H1 (cell line): ENCODE measurements around the gene VPS13D. TPM values are rescaled to one million over a fixed set of nuclear protein-coding genes. Genes with fewer than 3 reads are reported as not detected.

Experiments used
- CTCF ChIA-PET: fragments of 300-600 bp; sonication (Branson Sonifier 250); formaldehyde crosslinking; loops from one replicate; lab custom pipeline; 2021; ENCODE audit not compliant: partially characterized antibody; lab: Charles Lee
- POLR2A ChIA-PET: fragments of 300-600 bp; sonication (Branson Sonifier 250); formaldehyde crosslinking; loops from one replicate; lab custom pipeline; 2021; ENCODE audit warnings: inconsistent platforms; ENCODE audit not compliant: partially characterized antibody; lab: Charles Lee
- DNase-seq, 2 experiments: peaks; one replicate each; pipeline versions ENCODE4 v3.0.0 to v3.0.0-alpha.2; 2010 to 2022; ENCODE audit warnings: low spot score in 2 of 2, low read depth in 1 of 2, mixed read lengths in 1 of 2
- FAIRE-seq: peaks from 2 replicates; lab custom pipeline; 2011; peaks lifted over from hg19 to GRCh38; lab: Jason Lieb, UNC
- H2AFZ ChIP-seq: 2 replicates; pipeline ENCODE4 v1.8.1; 2012; ENCODE audit warnings: low read length, inconsistent platforms
- H2AK5ac ChIP-seq: 2 replicates; pipeline ENCODE4 v1.6.1; 2013; ENCODE audit warnings: low read depth, low read length
- H2BK120ac ChIP-seq: replicated peaks from 2 replicates; pipeline ENCODE3; 2013; ENCODE audit warnings: low read depth, low read length, inconsistent platforms
- H2BK12ac ChIP-seq: 2 replicates; pipeline ENCODE4 v1.6.1; 2013; ENCODE audit warnings: low read depth, low read length
- H2BK15ac ChIP-seq: 2 replicates; pipeline ENCODE4 v1.6.1; 2013; ENCODE audit warnings: low read length
- H2BK20ac ChIP-seq: 2 replicates; pipeline ENCODE4 v1.6.1; 2013; ENCODE audit warnings: low read length
- H2BK5ac ChIP-seq: 2 replicates; pipeline ENCODE4 v1.6.1; 2013; ENCODE audit warnings: low read depth, low read length
- H3K14ac ChIP-seq: 2 replicates; pipeline ENCODE4 v1.6.1; 2013; ENCODE audit warnings: inconsistent platforms; ENCODE audit not compliant: insufficient read length
- H3K18ac ChIP-seq: 2 replicates; pipeline ENCODE4 v1.6.1; 2013; ENCODE audit warnings: low read length; ENCODE audit errors: extremely low read depth
- H3K23ac ChIP-seq: 2 replicates; pipeline ENCODE4 v1.6.1; 2013; ENCODE audit warnings: inconsistent platforms; ENCODE audit not compliant: insufficient read length
- H3K23me2 ChIP-seq: 2 replicates; pipeline ENCODE4 v1.6.1; 2013; ENCODE audit warnings: low read depth, low read length
- H3K27ac ChIP-seq: 2 replicates; pipeline ENCODE4 v1.6.1; 2011; ENCODE audit warnings: low read depth, low read length, inconsistent platforms
- H3K27me3 ChIP-seq, 4 experiments: replicated peaks in 1 of 4; 1 replicate in 1 of 4; 2 replicates in 3 of 4; pipeline versions ENCODE4 v1.6.1 to v1.8.1; 2011 to 2013; ENCODE audit warnings: low read length in 3 of 4, mild to moderate bottlenecking in 3 of 4, inconsistent platforms in 2 of 4, mixed read lengths in 2 of 4, moderate library complexity in 1 of 4; ENCODE audit not compliant: control insufficient read depth in 3 of 4, insufficient read depth in 3 of 4; ENCODE audit errors: extremely low read depth in 1 of 4
- H3K36me3 ChIP-seq, 4 experiments: 2 replicates each; pipeline versions ENCODE4 v1.6.1 to v1.8.1; 2011 to 2013; ENCODE audit warnings: mild to moderate bottlenecking in 4 of 4, low read length in 3 of 4, moderate library complexity in 2 of 4, control low read depth in 1 of 4, inconsistent platforms in 1 of 4; ENCODE audit not compliant: insufficient read depth in 4 of 4, control insufficient read depth in 2 of 4
- H3K4ac ChIP-seq: replicated peaks from 2 replicates; pipeline ENCODE3; 2013; ENCODE audit warnings: low read length, low read depth, mixed read lengths, inconsistent platforms; ENCODE audit not compliant: insufficient read length
- H3K4me1 ChIP-seq, 4 experiments: replicated peaks in 1 of 4; 1 replicate in 1 of 4; 2 replicates in 3 of 4; pipeline versions ENCODE4 v1.6.1 to v1.8.1; 2011 to 2013; ENCODE audit warnings: low read length in 3 of 4, inconsistent platforms in 2 of 4, mixed read lengths in 1 of 4; ENCODE audit not compliant: insufficient read depth in 4 of 4, control insufficient read depth in 3 of 4
- H3K4me2 ChIP-seq, 2 experiments: 2 replicates each; pipeline versions ENCODE4 v1.6.1 to v1.8.1; 2011 to 2013; ENCODE audit warnings: low read depth in 2 of 2, low read length in 2 of 2, control low read depth in 1 of 2, inconsistent platforms in 1 of 2, mild to moderate bottlenecking in 1 of 2; ENCODE audit not compliant: insufficient read depth in 1 of 2
- H3K4me3 ChIP-seq, 4 experiments: fragments of 200-600, 300-600 bp in 1 of 4; sonication (generic), shearing (Covaris generic), sonication (Bioruptor Twin) in 1 of 4; 2 replicates each; pipeline versions ENCODE4 v1.5.1 to v1.8.1; 2011 to 2016; ENCODE audit warnings: low read length in 4 of 4, low read depth in 3 of 4, control low read depth in 2 of 4, inconsistent platforms in 2 of 4, mild to moderate bottlenecking in 2 of 4, mixed read lengths in 1 of 4, moderate library complexity in 1 of 4; ENCODE audit not compliant: insufficient read depth in 2 of 4; ENCODE audit errors: extremely low read depth in 1 of 4
- H3K56ac ChIP-seq: replicated peaks from 2 replicates; pipeline ENCODE3; 2013; ENCODE audit warnings: low read depth, mild to moderate bottlenecking, mixed read lengths, low read length, inconsistent platforms; ENCODE audit not compliant: insufficient read length
- H3K79me1 ChIP-seq: 2 replicates; pipeline ENCODE4 v1.6.1; 2013; ENCODE audit warnings: low read depth, low read length, control low read depth
- H3K79me2 ChIP-seq, 2 experiments: 2 replicates each; pipeline versions ENCODE4 v1.6.1 to v1.8.1; 2012 to 2013; ENCODE audit warnings: low read length in 2 of 2, mild to moderate bottlenecking in 2 of 2, inconsistent platforms in 1 of 2; ENCODE audit not compliant: insufficient read depth in 2 of 2, control insufficient read depth in 1 of 2
- H3K9ac ChIP-seq, 4 experiments: replicated peaks in 1 of 4; 1 replicate in 1 of 4; 2 replicates in 3 of 4; pipeline versions ENCODE4 v1.6.1 to v1.8.1; 2011 to 2013; ENCODE audit warnings: low read depth in 3 of 4, low read length in 3 of 4, control low read depth in 2 of 4, mild to moderate bottlenecking in 2 of 4, moderate library complexity in 2 of 4, inconsistent platforms in 1 of 4; ENCODE audit errors: extremely low read depth in 1 of 4
- H3K9me3 ChIP-seq, 2 experiments: 2 replicates each; pipeline versions ENCODE4 v1.6.1 to v1.8.1; 2012 to 2013; ENCODE audit warnings: mild to moderate bottlenecking in 2 of 2, moderate library complexity in 2 of 2, control low read depth in 1 of 2, inconsistent platforms in 1 of 2, low read depth in 1 of 2, low read length in 1 of 2, mixed read lengths in 1 of 2; ENCODE audit not compliant: insufficient read depth in 2 of 2
- H4K20me1 ChIP-seq, 2 experiments: replicated peaks in 1 of 2; 2 replicates each; pipeline versions ENCODE3 to v1.8.1; 2011 to 2013; ENCODE audit warnings: inconsistent platforms in 2 of 2, low read length in 2 of 2, mild to moderate bottlenecking in 1 of 2; ENCODE audit not compliant: insufficient read depth in 2 of 2, control insufficient read depth in 1 of 2
- H4K5ac ChIP-seq: 2 replicates; pipeline ENCODE4 v1.6.1; 2013; ENCODE audit warnings: low read length, low read depth, mixed read lengths, inconsistent platforms; ENCODE audit not compliant: insufficient read length
- H4K8ac ChIP-seq: 2 replicates; pipeline ENCODE4 v1.8.0; 2013; ENCODE audit warnings: mild to moderate bottlenecking, moderate library complexity, low read length, inconsistent platforms; ENCODE audit not compliant: insufficient read depth; ENCODE audit errors: extremely low read depth
- H4K91ac ChIP-seq: replicated peaks from 2 replicates; pipeline ENCODE3; 2013; ENCODE audit warnings: low read length, mixed read lengths, inconsistent platforms; ENCODE audit not compliant: insufficient read length
- KDM1A ChIP-seq: fragments of 200-600, 300-600 bp; sonication (generic); IDR thresholded peaks from 2 replicates; pipeline ENCODE4 v1.7.1; 2016; ENCODE audit warnings: mild to moderate bottlenecking, low read length, borderline replicate concordance
- MAFK ChIP-seq: IDR thresholded peaks from 2 replicates; pipeline ENCODE4 v1.6.1; 2012; ENCODE audit warnings: low read depth, mild to moderate bottlenecking, improper control_type of control experiment, low read length
- RNF2 ChIP-seq: fragments of 200-900, 300-1000 bp; sonication (generic); IDR thresholded peaks from 2 replicates; pipeline ENCODE4 v1.7.1; 2016; ENCODE audit warnings: borderline replicate concordance, low read depth, mild to moderate bottlenecking, antibody characterized with exemption, low read length; ENCODE audit not compliant: poor library complexity, severe bottlenecking; ENCODE audit errors: missing control alignments
- SP1 ChIP-seq: IDR thresholded peaks from 2 replicates; pipeline ENCODE4 v1.6.1; 2011; ENCODE audit warnings: low read depth, low read length
- WGBS, 2 experiments: shearing (Covaris generic) in 1 of 2; methylation state at CpG; one replicate each; pipeline versions ENCODE4 v1.1.6 to v1.1.7; 2013 to 2015; ENCODE audit warnings: low lambda C conversion rate in 2 of 2, mixed read lengths in 2 of 2, inconsistent platforms in 1 of 2, low coverage in 1 of 2, missing lambda C conversion rate in 1 of 2; ENCODE audit not compliant: insufficient replicate concordance in 2 of 2, insufficient coverage in 1 of 2, insufficient read length in 1 of 2; ENCODE audit errors: extremely low coverage in 1 of 2, missing lambda C conversion rate in 1 of 2; 5-methylcytosine and 5-hydroxymethylcytosine counted together
- polyA plus RNA-seq, 7 experiments: library from polyadenylated mRNA; depleted of rRNA in 3 of 7; stranded (reverse) in 5 of 7; unstranded in 2 of 7; fragments of >200 nt in 5 of 7; fragments of 200-250 nt in 2 of 7; gene quantifications; 1 replicate in 5 of 7; 2 replicates in 1 of 7; 4 replicates in 1 of 7; pipeline versions ENCODE4 v1.2.1 to v1.2.3, GENCODE V29; 2011 to 2013; ENCODE audit warnings: missing spikeins in 2 of 7, mixed read lengths in 2 of 7
- total RNA-seq: library from RNA; stranded (reverse); fragmentation: NEBNext Ultra II Directional; extraction: Animal tissue kit (Norgen Biotek cat#: 25700); gene quantifications from 2 replicates; pipeline ENCODE4 v1.2.1, GENCODE V29; 2021

Gene VPS13D
- total and polyA plus RNA-seq, 2 of the 8 experiments (the other 6 are each of a cell fraction or from before 2014, with no cell fraction given): 10.9 to 31.2 TPM

DNA sequence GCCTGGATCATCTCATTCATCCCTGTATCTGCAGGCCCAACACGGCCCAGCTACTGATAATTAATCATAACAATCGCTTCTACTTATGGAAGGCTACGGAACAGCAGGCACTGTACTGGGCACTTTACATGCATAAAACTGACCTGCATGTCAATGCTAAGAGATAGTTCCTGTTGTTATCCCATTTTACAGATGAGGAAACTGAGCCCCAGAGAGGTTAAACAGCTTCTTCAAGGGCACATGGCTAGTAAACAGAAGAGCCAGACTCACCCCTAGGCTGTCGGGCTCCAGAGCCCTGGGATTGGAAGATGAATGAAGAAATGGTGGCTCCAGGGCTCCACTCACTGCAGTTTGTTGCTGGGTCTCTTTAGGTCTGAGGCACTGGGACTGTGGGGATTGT lies 27.3 kb upstream of the VPS13D start:
- no peak overlapping the region; the same call in 1 of the 2 replicates for H2BK12ac ChIP-seq
- no peaks in the 10 kb centered on the region for H3K27me3 ChIP-seq
- no peak overlapping the region for H2BK20ac ChIP-seq
- no peak for TF ChIP-seq MAFK
- no peak for TF ChIP-seq RNF2
- no peak for TF ChIP-seq SP1
- peak; percentile 71 for TF ChIP-seq KDM1A
- H2AK5ac ChIP-seq: no peak overlapping the region
- H3K56ac ChIP-seq: no peak overlapping the region
- peak overlapping the region; percentile 20 for H4K91ac ChIP-seq
- H3K4me3 ChIP-seq: no peak overlapping the region
- H3K36me3 ChIP-seq: no peaks in the 10 kb centered on the region
- ChIA-PET CTCF (interaction anchor here (0.8 to 17.0 kb wide), 9 partner anchors 6 to 96 kb away, joined by 3 to 503 read pairs (median 3); no protein-coding TSS in a partner anchor), POLR2A (no interaction called here)
- H4K20me1 ChIP-seq: peaks cover 0 to 1% of the 10 kb centered on the region in 2 experiments
- no peaks in the 10 kb centered on the region for H3K79me1 ChIP-seq
- H3K4me2 ChIP-seq: no peak overlapping the region
- H4K8ac ChIP-seq: no peak overlapping the region; the same call in 1 of the 2 replicates
- no peak overlapping the region for H2BK120ac ChIP-seq
- H2BK5ac ChIP-seq: no peak overlapping the region
- no peak overlapping the region for H3K14ac ChIP-seq
- H3K9ac ChIP-seq: no peak overlapping the region
- peaks cover 3% of the 10 kb centered on the region; the same call in 1 of the 2 replicates for H3K23me2 ChIP-seq
- no peaks in the 10 kb centered on the region for H3K79me2 ChIP-seq
- no peak for FAIRE-seq
- H2AFZ ChIP-seq: no peak overlapping the region
- H3K18ac ChIP-seq: no peak overlapping the region
- H3K4me1 ChIP-seq: peaks cover 3 to 11% (median 8%) of the 10 kb centered on the region in 4 experiments
- no peak for DNase-seq
- 93% methylated on average over 4 of the region's 4 CpGs; no CpG with 5 or more reads in 1 of the 2 experiments for WGBS, 2 experiments
- H3K27ac ChIP-seq: no peak overlapping the region
- H3K9me3 ChIP-seq: no peaks in the 10 kb centered on the region
- H2BK15ac ChIP-seq: peak overlapping the region; percentile 40; the same call in 1 of the 2 replicates
- no peak overlapping the region for H4K5ac ChIP-seq
- no peak overlapping the region for H3K23ac ChIP-seq
- no peak overlapping the region for H3K4ac ChIP-seq
